HG02610 (cell line): ENCODE measurements around the gene GRIA3.
A peak's percentile ranks its signal among the peaks of the same experiment; 100 is the strongest.
"Not testable (repeated sequence)": the region's sequence is repeated elsewhere in the genome, so short reads cannot be mapped to it uniquely, and the experiment has no call there.

ENCODE experiments used
- ATAC-seq: cut with Tn5 transposase; IDR thresholded peaks from one replicate; pipeline ENCODE4 v1.9.1; 2021; ENCODE audit warnings: mild to moderate bottlenecking, moderate library complexity; ENCODE audit not compliant: unreplicated experiment

The GRIA3 gene

DNA sequence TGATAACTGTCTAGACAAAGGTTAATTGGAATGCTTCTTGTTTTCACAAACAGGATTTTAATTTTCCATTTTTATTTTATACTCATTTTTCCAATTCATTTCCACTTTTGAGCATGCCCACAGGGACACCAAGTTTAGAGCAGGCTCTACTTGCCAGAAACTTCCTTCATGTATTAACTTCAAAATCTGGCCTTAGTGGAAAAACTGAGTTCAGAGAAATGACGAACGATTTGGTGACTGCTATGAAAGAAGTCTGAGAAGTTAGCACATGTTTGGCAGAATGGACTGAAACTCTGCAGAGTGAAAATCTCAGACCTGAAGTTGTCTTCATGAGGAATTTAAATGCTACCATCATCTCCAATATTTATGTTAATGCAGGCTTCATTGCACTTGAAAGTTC lies 334.7 kb downstream of the GRIA3 start:
- no peak for ATAC-seq

GRCh38 chrX:123525123-123525725 lies 341.1 kb downstream of the GRIA3 start:
- peak; percentile 66 for ATAC-seq

GRCh38 chrX:123530726-123531125 lies 346.6 kb downstream of the GRIA3 start:
- ATAC-seq, result not testable (repeated sequence)
